Kidney epithelial cell (primary cell): Measurements from ENCODE around the gene AIFM2. TPM values are rescaled to one million over a fixed set of nuclear protein-coding genes. Genes with fewer than 3 reads are reported as not detected.
"Not testable (repeated sequence)": the region's sequence is repeated elsewhere in the genome, so short reads cannot be mapped to it uniquely, and the experiment has no call there.

ENCODE experiments used
- DNase-seq: peaks from one replicate; pipeline ENCODE4 v3.0.0-alpha.2; 2010; ENCODE audit warnings: low read depth
- H3K27me3 ChIP-seq: 2 replicates; pipeline ENCODE4 v1.6.0; 2011; ENCODE audit warnings: low read length; ENCODE audit not compliant: control insufficient read depth, insufficient read depth
- H3K36me3 ChIP-seq: 2 replicates; pipeline ENCODE4 v1.5.1; 2011; ENCODE audit warnings: low read length; ENCODE audit not compliant: control insufficient read depth, insufficient read depth
- H3K4me3 ChIP-seq: 2 replicates; pipeline ENCODE4 v1.5.1; 2011; ENCODE audit warnings: low read depth, mild to moderate bottlenecking, control low read depth, low read length
- total RNA-seq: library from RNA; depleted of rRNA; stranded (reverse); fragments of >200 nt; gene quantifications from 2 replicates; pipeline ENCODE4 v1.2.3, GENCODE V29; 2015
- TF ChIP-seq, protein P1 (sequence below): IDR thresholded peaks from 2 replicates; pipeline ENCODE4 v1.5.1; 2011; ENCODE audit warnings: mild to moderate bottlenecking, moderate library complexity, low read length, control low read depth, inconsistent platforms; ENCODE audit not compliant: insufficient read depth, poor library complexity, severe bottlenecking

The AIFM2 gene
- total RNA-seq = 12.4 and 12.7 TPM in 2 replicates

DNA sequence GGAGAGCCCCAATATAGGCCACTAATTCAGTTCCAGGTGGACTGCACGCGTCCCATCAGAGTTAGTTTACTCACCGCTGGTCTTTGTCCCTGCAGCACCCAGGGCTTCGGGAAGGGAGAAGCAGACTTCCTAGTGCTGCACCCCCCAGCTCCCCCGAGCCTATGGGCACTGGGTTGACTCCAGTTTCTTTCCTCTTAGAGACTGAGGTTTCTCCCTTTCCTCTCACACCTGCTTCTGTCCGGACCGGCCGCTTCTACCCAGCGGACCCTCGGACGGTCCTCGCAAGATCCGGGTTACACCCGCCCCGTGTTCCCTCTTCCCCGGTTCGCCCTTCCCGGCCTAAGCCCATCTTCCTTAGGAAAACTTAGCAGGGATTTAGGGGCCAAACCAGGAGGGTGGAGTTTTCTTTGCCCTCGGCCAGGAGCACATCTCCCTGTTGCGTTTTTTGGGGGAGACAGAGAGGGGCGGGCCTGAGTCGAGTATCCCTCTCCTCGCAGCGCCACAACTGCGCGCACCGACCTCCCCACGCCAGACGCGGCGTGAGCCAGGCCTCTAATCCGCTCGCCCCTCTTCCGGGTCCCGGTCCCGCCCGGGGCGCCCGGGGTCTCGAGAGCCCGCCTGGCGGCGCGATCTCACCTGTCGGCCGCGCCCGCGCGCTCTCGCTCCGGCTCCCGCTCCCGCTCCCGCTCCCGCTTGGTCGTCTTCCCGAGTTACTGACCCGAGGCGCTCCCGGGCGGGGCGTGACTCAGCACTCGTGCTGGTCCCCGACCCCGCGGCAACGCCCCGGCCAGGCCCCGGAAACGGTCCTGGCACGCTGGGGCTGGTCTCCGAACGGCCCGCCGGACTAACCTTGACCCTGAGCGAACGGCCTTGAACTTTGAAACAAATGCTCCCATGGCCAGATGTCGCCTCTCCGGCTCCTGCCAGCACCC is at the start of gene AIFM2:
TSS of gene AIFM2 (minus strand) at position 728 of the 932 bp plus-strand sequence. CDS start 8,741 bp downstream, outside the sequence.
- Histone ChIP-seq H3K36me3 (no peaks in the 10 kb centered on the region), H3K27me3 (no peaks in the 10 kb centered on the region), H3K4me3 (peak within 1 kb of the TSS; percentile 53)
- no peak for DNase-seq
- TF ChIP-seq, protein P1, sequence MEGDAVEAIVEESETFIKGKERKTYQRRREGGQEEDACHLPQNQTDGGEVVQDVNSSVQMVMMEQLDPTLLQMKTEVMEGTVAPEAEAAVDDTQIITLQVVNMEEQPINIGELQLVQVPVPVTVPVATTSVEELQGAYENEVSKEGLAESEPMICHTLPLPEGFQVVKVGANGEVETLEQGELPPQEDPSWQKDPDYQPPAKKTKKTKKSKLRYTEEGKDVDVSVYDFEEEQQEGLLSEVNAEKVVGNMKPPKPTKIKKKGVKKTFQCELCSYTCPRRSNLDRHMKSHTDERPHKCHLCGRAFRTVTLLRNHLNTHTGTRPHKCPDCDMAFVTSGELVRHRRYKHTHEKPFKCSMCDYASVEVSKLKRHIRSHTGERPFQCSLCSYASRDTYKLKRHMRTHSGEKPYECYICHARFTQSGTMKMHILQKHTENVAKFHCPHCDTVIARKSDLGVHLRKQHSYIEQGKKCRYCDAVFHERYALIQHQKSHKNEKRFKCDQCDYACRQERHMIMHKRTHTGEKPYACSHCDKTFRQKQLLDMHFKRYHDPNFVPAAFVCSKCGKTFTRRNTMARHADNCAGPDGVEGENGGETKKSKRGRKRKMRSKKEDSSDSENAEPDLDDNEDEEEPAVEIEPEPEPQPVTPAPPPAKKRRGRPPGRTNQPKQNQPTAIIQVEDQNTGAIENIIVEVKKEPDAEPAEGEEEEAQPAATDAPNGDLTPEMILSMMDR = peak; percentile 2

DNA sequence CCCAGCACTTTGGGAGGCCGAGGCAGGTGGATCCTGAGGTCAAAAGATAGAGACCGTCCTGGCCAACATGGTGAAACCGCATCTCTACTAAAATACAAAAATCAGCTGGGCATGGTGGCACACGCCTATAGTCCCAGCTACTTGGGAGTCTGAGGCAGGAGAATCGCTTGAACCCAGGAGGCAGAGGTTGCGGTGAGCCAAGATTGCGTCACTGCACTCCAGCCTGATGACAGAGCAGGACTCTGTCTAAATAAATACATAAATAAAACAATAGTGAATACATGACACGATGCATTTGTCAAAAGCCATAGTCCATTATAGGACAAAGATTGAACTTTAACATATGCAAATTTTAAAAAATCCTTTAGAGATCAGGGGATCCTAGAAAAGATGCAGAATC is 46.6 kb upstream of the AIFM2 start:
- H3K36me3 ChIP-seq, H3K27me3 ChIP-seq, DNase-seq, H3K4me3 ChIP-seq: not testable (repeated sequence)

DNA sequence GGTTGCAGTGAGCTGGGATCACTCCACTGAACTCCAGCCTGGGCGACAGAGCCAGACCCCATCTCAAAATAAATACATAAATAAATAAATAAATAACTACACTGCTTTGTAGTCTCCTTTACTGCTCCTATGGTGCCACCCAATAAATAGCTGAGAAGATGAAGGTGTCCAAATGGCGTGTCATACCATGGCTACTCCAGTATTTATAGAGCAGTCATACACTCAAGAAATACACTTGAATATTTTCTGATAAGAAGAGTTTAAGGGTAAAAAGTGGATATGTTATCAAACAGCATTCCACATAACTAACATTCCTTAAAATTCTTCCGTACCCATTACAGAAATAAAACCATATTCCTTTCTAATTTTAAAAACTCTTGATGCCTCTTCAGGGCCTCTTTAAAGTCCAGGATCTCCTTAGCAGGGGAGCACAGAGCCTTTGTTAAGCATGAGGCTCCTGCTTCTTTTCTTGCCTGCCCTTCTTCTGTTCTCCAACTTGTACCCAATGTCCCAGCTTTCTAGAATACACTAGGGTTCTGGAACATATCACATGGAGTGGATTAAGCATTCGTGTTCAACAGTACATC is 45.6 kb upstream of the AIFM2 start:
- Histone ChIP-seq H3K27me3 (no peaks in the 10 kb centered on the region), H3K4me3 (no peak overlapping the region), H3K36me3 (no peaks in the 10 kb centered on the region)
- TF ChIP-seq, protein P1 = no peak
- DNase-seq = no peak

DNA sequence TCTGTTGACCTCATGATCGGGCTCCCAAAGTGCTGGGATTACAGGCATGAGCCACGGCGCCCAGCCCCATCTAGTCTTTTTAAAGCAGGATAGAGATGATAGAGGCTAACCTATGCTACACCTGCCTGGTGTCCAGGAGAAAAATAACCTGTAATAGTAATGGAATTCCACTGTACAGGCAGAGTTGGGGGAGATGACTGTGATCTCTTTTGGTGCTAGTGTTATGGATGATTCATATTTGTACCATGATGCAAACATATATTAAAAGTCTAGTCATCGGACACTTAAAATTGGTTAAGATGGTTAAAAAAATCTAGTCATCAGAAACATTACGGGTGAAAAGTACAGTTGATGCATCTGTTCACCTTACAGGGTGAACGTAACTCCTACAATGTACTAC is 43.8 kb upstream of the AIFM2 start:
- H3K36me3 ChIP-seq = no peaks in the 10 kb centered on the region
- H3K4me3 ChIP-seq = no peak overlapping the region
- TF ChIP-seq, protein P1 = no peak
- DNase-seq = no peak
- H3K27me3 ChIP-seq = no peaks in the 10 kb centered on the region

DNA sequence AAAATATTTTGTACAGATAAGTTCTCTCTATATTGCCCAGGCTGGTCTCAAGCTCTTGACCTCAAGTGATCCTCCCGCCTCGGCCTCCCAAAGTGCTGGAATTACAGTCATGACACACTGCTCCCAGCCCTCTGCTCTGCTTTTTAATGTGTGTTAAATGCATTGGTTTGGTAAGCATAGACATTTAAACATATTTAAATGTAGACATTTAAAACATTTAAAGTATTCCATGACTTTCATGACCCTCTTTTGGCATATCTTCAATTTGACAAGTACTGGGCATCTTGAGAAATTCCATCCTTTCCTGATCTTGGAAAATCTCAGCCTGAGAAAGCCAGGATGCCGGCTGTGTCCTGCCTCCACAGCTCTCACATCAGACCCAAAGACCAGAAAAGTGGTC is 42.9 kb upstream of the AIFM2 start:
- TF ChIP-seq, protein P1 = no peak

DNA sequence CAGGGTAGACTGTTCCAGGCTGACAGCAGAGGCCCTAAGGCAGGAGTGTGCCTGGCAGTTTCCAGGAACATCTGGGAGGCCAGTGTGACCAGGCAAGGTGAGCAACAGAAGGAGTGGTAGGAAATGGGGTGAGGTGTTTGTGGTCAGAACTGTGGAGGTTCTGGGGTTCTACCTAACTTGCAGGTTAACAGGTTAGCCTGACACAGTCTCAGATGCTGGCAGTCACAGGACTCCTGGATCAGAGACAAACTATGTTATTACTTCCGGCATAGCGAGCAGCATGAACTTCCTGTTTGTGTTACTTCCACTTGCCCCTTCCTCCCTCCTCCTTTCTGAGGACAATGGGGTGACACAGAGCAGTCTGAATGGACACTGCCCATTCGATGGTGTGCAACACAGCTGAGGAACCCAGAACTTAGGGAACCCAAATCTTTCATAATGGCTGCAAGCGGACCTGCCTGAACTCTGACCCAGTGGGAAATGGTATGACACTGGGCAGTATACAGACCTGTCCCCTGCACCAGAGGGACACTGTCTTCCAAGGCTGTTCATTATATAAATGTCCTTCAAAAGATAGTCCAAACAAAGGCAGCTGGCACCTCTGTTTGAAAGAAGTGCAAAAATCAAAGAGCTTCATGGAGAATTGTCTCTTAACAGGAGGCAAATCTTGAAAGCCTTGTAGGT is 41.6 kb upstream of the AIFM2 start:
- TF ChIP-seq, protein P1 = no peak
- DNase-seq = no peak

More for the DNA sequence above, 42.9 kb upstream of the AIFM2 start:
- Histone ChIP-seq H3K27me3 (no peaks in the 10 kb centered on the region), H3K4me3 (no peak overlapping the region), H3K36me3 (no peaks in the 10 kb centered on the region)
- no peak for DNase-seq

More for the DNA sequence above, 41.6 kb upstream of the AIFM2 start:
- Histone ChIP-seq H3K36me3 (no peaks in the 10 kb centered on the region), H3K4me3 (no peak overlapping the region), H3K27me3 (no peaks in the 10 kb centered on the region)
